ENCODE data around the gene SDK1.

DNA sequence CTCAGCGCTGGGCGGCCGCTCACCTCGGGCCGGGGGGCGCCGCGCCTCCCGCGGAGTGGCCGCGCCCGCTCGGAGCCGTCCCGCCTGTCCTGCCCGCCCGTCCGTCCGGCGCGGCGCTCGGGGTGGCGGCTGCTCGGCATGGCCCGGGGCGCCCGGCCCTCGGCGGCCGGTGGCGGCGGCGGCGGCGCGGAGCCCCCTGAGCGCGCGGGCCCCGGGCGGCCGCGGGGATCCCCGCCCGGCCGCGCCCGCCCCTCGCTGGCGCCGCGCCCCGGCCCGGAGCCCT, 338 bp downstream of the SDK1 start:
- TF ChIP-seq CTCF (conservative IDR thresholded peaks at IDR 0.05; ENCODE audit: low read length) (no peak), EZH2phosphoT487 (IDR thresholded peaks at IDR 0.05; ENCODE audit: borderline replicate concordance, low read depth, low read length) (no peak)

All from OCI-LY7 (cell line).